Skin epidermis (tissue), 12 donors: Measurements from ENCODE around the gene RNU2-63P.
"Not testable (repeated sequence)": the region's sequence is repeated elsewhere in the genome, so short reads cannot be mapped to it uniquely, and the experiment has no call there.

Experiments used
- H3K27ac ChIP-seq, 21 experiments: fragments of 200-600 bp; sonication (generic) in 11 of 21; one replicate each; pipeline ENCODE4 v1.5.0; 2020; ENCODE audit warnings: mild to moderate bottlenecking in 3 of 21, inconsistent platforms in 2 of 21, moderate library complexity in 2 of 21
- H3K4me3 ChIP-seq, 7 experiments: fragments of 200-600 bp; sonication (generic) in 2 of 7; one replicate each; pipeline ENCODE4 v1.5.0; 2020; ENCODE audit warnings: inconsistent platforms in 2 of 7, mild to moderate bottlenecking in 2 of 7, moderate library complexity in 1 of 7

The RNU2-63P gene

DNA sequence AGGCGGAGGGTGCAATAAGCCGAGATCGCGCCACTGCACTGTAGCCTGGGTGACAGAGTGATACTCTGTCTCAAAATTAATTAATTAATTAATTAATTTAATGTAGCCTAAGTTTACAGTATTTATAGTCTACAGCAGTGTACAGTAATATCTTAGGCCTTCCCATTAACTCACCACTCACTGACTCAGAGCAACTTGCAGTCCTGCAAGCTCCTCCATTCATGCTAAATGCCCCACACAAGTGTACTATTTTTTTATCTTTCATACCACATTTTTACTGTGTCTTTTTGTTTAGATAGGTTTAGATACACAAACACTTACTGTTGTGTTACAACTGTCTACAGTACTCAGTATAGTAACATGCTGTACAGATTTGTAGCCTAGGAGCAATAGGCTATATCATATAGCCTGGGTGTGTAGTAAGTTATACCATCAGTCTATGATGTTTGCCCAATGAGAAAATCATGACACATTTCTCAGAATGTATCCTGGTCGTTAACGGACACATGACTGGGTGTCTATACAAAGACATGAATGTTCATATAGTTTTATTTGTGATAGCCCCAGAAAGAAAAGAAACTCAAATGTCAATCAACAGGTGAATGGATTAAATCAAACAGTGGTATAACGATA lies 15.8 kb upstream of the RNU2-63P start:
- Histone ChIP-seq H3K4me3 (no peak overlapping the region), H3K27ac (no peak overlapping the region)

DNA sequence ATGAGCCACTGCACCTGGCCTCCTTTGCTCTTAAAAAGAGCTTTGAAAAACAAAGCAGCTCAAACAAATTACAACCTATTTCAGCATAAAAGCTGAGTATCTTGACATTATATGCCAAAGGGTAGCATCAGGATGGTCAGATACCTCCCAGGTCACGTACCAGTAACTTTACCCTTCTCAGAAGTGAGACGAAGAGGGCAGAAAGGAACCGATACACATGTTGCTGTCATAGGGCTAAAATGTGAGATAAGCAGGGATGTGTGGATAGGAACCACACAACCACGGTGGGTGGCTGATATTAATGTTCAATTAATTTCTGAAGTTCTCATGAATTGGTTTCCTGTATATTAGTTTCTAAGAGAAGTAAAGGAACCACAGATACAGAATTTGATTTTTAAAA lies 12.6 kb upstream of the RNU2-63P start:
- Histone ChIP-seq H3K4me3 (no peak overlapping the region), H3K27ac (no peak overlapping the region)

DNA sequence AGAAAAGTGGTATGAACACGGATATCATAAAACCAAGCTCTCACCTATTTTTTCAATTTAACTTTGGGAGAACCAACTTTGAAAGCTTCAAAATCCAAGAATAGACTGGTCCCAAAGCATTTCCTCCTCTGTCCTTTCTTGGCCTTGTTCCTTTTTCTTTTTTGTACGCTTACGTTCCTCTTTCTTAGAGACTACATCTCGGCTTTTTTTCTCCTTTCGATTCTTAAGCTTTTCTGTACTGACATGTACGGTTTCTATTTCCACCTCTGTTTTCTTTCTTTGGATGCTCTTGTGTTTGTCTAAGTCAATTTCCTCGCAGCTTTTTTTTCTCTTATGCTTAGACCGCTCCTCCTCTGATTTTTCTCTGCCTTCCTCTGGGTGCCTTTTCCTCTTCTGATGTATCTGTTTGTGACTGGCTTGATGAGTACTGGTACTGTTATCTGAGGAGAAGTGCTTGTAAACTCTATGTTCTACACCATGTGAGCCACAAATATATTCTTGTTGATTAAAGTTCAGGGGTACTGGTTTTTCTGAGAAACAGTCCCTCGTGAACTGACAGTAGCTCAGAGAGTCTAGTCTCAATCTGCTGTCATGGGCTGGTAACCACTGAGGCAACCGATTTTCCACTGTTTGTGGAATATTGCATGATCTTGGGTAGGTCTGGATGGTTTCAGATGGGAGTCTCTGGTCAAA lies 11.5 kb upstream of the RNU2-63P start:
- H3K4me3 ChIP-seq: no peak overlapping the region
- no peak overlapping the region for H3K27ac ChIP-seq

DNA sequence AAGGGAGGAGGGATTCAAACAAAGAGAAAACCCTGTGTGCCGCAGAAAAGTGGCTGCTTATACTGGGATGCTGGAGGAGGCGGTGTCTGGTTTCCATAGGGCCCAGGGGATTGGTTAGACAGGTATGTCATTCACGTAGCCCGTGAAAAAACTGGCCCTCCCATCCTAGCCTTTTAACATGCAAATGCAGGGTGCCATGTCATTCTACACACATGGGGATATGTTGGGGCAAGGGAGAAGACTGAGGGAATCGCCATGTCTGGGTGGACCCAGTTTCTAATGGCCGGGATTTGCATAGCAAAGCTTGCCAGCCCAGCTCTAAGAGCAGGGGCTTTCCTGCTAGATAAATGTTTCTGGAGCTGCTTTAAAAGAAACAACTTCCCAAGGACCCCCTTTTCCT lies 8.2 kb upstream of the RNU2-63P start:
- Histone ChIP-seq H3K4me3 (no peak overlapping the region), H3K27ac (no peak overlapping the region)

DNA sequence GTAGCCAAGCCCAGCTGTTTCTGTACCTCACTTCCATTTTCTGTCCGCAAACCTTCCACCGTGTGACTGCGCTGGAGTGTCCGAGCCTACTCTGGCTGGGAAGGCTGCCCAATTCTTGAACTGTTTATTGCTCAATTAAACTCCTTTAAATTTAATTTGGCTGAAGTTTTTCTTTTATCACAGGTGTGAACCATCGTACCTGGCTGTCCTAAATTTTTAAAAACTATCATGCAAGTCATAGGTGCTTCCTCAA lies 6.2 kb upstream of the RNU2-63P start:
- H3K4me3 ChIP-seq: no peak overlapping the region
- no peak overlapping the region for H3K27ac ChIP-seq

DNA sequence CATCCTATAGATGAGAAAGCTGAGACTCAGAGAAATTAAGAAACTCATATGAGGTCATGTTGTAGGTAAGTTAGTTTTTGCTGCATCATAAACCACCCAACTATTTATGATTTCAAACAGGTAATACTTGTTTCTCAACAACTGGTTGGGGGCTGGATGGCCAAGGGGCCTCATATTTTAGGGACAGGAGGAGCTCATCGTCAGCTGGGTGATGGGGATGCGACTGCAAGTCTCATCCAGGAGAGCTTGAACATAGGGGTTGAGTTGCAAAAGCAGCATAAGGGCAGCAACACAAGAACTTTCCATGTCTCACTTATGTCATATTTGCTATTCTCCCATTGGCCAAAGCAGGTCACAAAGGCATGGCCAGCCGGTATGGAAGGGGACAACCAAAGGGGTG lies 3.6 kb upstream of the RNU2-63P start:
- Histone ChIP-seq H3K4me3 (no peak overlapping the region), H3K27ac (no peak overlapping the region)

GRCh38 chr2:88018909-88019308 lies 2.6 kb upstream of the RNU2-63P start:
- Histone ChIP-seq H3K4me3 (no peak overlapping the region), H3K27ac (no peak overlapping the region)

GRCh38 chr2:88018077-88018805 lies 1.9 kb upstream of the RNU2-63P start:
- not testable (repeated sequence) for H3K27ac ChIP-seq, H3K4me3 ChIP-seq

DNA sequence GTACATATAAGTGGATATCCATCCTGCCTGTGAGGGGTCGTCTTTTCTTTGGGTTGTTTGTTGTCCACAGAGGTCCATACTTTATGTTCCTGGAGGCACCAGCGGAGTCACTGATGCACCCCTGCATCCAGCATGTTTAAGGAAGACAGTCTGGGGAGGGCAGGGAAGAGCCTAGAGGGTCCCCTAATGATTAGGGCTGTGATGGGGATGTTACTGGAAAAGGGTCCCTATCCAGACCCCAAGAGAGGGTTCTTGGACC lies 1.4 kb upstream of the RNU2-63P start:
- peak overlapping the region in 2 of 21 experiments; percentile 85 for H3K27ac ChIP-seq
- peak overlapping the region in 1 of 7 experiments; percentile 61 for H3K4me3 ChIP-seq

DNA sequence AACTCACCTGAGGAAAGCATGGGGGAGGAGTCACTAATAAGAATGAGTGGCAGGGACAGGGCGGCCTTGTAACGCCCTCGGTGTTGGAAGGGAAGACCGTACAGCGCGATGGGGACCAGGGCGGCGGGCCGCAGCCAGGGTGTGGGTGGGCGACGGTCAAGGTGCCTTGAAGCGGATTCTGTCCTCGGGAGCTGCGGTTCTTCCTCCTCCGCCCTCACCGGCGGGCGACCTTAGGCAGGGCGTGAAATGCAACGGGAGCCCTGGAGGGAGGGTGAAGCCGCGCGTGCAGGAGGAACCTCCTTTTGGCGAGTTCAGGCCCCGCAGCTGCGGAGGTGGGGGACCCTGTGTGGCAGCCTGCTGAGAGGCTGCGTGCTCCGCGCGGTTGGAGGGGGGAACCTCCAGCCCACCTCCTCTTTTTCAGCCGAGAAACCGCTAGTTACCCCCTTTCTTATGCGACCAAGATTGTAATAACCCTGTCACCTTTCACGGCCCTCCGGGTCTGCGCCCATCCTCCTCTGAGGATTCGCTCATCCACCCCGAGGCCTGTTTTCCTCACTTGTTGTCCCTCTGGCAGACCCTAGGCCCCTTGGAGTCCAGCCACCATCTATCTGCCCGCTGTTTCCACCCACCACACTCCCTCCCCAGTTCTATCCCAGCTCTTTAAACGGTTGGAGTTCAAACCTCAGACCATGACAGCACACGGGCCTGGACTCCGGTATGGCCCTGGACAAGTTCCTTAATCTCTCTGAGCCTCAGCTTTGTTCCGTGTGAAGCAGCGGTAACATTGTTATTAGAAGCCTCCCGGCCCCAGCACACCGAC lies 823 bp upstream of the RNU2-63P start:
- Histone ChIP-seq H3K4me3 (peak overlapping the region; percentile 32 to 66 (median 47)), H3K27ac (peak overlapping the region in 20 of 21 experiments; percentile 42 to 95 (median 86))

DNA sequence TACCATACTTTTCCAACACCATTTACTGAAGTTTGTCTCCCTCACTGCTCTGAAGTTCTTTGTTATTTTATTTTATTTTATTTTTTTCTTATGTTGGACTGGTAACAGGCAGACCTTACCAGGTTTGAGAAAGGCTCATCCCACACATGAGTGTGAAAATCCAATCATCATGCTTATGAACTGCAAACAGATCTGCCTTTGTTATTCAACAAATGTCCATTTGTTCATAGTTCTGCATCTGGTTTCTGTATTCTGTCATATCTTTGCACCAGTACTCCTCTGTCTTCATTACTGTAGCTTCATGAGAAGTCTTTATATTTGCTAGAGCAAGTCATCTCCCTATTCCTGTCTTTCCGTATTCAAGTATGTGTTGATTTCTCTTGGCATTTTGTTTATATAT lies 5.3 kb downstream of the RNU2-63P start:
- no peak overlapping the region for H3K27ac ChIP-seq

GRCh38 chr2:88010136-88010535 lies 6.2 kb downstream of the RNU2-63P start:
- H3K4me3 ChIP-seq: no peak overlapping the region
- H3K27ac ChIP-seq: no peak overlapping the region

More for the DNA sequence above, 5.3 kb downstream of the RNU2-63P start:
- no peak overlapping the region for H3K4me3 ChIP-seq

DNA sequence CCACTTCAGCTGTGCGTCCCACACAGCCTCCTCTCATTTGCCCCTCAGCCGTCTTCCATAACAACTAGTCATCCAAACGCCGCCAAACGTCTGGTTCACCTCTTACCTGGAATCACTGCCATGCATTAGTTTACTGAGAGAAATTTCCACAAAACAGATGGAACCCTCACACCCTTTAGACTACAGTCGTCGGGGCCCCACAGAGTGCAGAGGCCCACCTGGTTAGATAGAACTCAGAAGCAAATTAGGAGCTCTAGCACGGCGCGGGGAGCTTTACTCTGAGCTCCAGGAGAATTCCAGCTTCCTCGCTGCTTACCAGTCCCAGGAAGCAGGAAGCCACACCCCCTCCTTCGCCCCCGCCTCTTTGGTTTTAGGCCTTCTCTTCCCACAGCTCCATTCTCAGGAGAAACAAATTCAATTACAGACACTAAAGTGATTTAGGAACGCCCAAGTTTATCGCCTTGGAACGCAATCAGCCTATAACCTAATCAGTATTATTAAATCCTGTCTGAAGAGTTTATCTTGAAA lies 9.4 kb downstream of the RNU2-63P start:
- H3K27ac ChIP-seq: no peak overlapping the region
- H3K4me3 ChIP-seq: no peak overlapping the region

DNA sequence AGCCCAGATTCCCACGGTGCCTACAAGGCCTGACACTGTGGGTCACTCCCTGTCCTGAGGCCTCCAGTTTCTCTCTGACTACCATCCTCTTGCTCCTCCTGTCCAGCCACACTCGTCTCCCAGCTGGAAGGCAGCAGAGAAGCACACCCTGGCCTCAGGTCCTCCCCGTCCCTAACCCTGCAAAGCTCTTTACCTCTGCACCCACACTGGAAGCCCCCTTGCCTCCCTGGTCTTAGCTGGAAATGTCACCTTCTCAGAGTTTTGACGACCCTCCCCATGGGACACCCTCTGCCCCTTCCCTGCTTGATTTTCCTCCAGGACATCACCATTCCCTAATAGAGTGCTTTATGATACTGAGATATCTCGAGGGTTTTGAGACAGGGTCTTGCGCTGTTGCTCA lies 10.6 kb downstream of the RNU2-63P start:
- no peak overlapping the region for H3K27ac ChIP-seq
- no peak overlapping the region for H3K4me3 ChIP-seq

GRCh38 chr2:88003074-88003755 lies 13.1 kb downstream of the RNU2-63P start:
- H3K27ac ChIP-seq: no peak overlapping the region
- no peak overlapping the region for H3K4me3 ChIP-seq

GRCh38 chr2:88002359-88002707 lies 14.0 kb downstream of the RNU2-63P start:
- H3K4me3 ChIP-seq: no peak overlapping the region
- H3K27ac ChIP-seq: no peak overlapping the region

DNA sequence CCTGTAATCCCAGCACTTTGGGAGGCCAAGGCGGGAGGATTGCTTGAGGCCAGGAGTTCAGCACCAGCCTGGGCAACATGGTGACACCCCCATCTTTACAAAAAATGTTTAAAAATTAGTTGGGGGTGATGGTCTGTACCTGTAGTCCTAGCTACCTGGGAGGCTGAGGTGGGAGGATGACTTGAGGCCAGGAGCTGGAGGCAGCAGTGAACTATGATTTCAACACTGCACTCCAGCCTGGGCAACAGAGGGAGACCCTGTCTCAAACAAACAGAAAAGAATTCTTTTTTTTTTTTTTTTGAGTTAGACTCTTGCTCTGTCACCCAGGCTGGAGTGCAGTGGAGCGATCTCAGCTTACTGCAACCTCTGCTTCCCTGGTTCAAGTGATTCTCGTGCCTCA lies 15.9 kb downstream of the RNU2-63P start:
- not testable (repeated sequence) for H3K27ac ChIP-seq, H3K4me3 ChIP-seq

DNA sequence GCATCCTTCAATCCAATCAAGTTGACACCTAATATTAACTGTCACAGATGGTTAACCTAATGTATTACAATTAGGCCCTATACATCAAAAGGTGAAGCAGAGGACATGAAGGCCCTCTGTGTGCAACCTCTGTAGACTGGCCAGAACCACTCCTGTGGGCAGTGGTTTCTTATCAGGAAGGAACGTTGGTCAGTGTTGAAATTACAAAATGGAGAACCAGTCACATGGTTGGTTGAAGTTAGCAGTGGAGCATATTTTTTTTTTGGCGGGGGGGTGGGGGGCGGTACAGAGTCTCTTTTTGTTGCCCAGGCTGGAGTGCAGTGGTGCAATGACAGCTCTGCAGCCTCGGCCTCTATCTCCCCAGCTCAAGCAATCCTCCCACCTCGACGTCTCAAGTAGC lies 19.8 kb downstream of the RNU2-63P start:
- no peak overlapping the region for H3K27ac ChIP-seq
- no peak overlapping the region for H3K4me3 ChIP-seq

DNA sequence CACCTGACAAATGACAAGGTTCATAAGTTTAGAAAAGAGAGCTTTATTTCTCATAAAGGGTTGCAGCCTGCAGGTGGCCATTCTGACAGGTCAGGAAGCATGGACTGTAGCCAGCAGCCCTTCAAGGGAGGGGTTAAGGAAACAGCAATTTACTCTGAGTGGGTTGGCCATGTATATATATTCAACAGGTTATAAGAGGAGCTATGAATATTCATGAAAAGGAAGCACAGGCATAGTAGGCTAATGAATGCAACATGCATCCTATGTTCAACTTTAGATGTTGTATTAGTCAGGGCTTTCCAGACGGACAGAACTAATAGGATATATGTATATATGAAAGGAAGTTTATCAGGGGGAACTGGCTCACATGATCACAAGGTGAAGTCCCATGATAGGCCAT lies 20.6 kb downstream of the RNU2-63P start:
- H3K27ac ChIP-seq: no peak overlapping the region
- H3K4me3 ChIP-seq: no peak overlapping the region

DNA sequence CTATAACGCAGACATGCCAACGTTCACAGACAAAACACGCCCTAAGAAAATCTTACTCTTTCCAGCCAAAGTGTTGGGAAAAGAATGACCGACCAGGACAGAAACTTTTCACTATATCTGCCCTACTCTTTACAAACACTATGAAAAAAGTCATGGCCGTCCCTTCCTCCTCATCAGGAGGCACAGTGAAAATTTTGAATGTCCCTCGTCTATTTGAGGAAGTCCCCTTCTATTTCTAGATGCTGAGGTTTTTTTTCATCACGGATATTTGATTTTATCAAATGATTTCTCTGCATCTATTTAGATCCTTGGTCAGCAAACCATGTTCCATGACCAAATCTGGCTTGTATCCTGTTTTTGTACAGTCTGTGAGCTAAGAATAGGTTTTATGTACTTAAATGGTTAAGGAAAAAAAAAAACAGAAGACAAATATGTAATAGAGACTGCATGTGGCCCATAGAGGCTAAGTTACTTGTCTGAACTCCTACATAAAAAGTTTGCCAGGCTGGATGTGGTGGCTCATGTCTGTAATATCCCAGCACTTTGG lies 22.0 kb downstream of the RNU2-63P start:
- not testable (repeated sequence) for H3K4me3 ChIP-seq, H3K27ac ChIP-seq
